Gastroesophageal sphincter (tissue), 4 donors: ENCODE data around the gene ANP32A. TPM values are rescaled to one million over a fixed set of nuclear protein-coding genes. Genes with fewer than 3 reads are reported as not detected.
A peak's percentile ranks its signal among the peaks of the same experiment; 100 is the strongest.

ENCODE experiments used
- ATAC-seq: fragments of 150-250 bp; one replicate; pipeline ENCODE4 v1.9.1; 2016; ENCODE audit warnings: mild to moderate bottlenecking, moderate library complexity
- H3K27ac ChIP-seq, 4 donors: fragments of 200-600 bp; sonication (generic) in 3 of 4; 1 replicate in 3 of 4; 2 replicates in 1 of 4; pipeline ENCODE4 v1.5.1; 2016 to 2019
- H3K27me3 ChIP-seq: fragments of 200-600 bp; sonication (generic); one replicate; pipeline ENCODE4 v1.5.1; 2019
- H3K36me3 ChIP-seq, 2 donors: fragments of 200-600 bp; sonication (generic); one replicate each; pipeline ENCODE4 v1.5.1; 2019; ENCODE audit warnings: control low read depth in 1 of 2
- H3K4me1 ChIP-seq, 3 donors: fragments of 200-600 bp; sonication (generic); 1 replicate in 2 of 3; 2 replicates in 1 of 3; pipeline ENCODE4 v1.5.1; 2016 to 2019; ENCODE audit warnings: control low read depth in 2 of 3
- H3K4me3 ChIP-seq, 2 donors: fragments of 200-600 bp; sonication (generic); one replicate each; pipeline ENCODE4 v1.5.1; 2019; ENCODE audit warnings: mild to moderate bottlenecking in 1 of 2, moderate library complexity in 1 of 2
- H3K9me3 ChIP-seq, 3 donors: fragments of 200-600 bp; sonication (generic); one replicate each; pipeline ENCODE4 v1.5.1; 2017 to 2019; ENCODE audit warnings: control low read depth in 2 of 3
- CTCF ChIP-seq, 4 experiments: fragments of 200-600 bp in 2 of 4; fragments of 450-650 bp in 2 of 4; sonication (generic) in 1 of 4; IDR thresholded peaks; one replicate each; pipeline ENCODE4 v1.5.1; 2017 to 2019; ENCODE audit warnings: antibody characterized with exemption in 4 of 4, mild to moderate bottlenecking in 2 of 4, moderate library complexity in 2 of 4
- EP300 ChIP-seq: sonication (generic); formaldehyde crosslinking; IDR thresholded peaks from one replicate; pipeline ENCODE4 v1.6.1; 2017; ENCODE audit warnings: antibody characterized with exemption, mild to moderate bottlenecking
- POLR2A ChIP-seq, 2 donors: fragments of 450-650 bp; IDR thresholded peaks; one replicate each; pipeline ENCODE4 v1.6.1; 2017; ENCODE audit warnings: antibody characterized with exemption in 2 of 2, mild to moderate bottlenecking in 2 of 2, moderate library complexity in 1 of 2
- POLR2AphosphoS5 ChIP-seq: sonication (generic); formaldehyde crosslinking; IDR thresholded peaks from one replicate; pipeline ENCODE4 v1.6.1; 2017; ENCODE audit warnings: antibody characterized with exemption
- WGBS, 2 donors: methylation state at CpG; one replicate each; pipeline ENCODE4 v1.1.5; 2018; ENCODE audit warnings: low coverage in 1 of 2; 5-methylcytosine and 5-hydroxymethylcytosine counted together
- total RNA-seq, 4 donors: library from RNA; depleted of rRNA; stranded (reverse); fragments of >200 nt; gene quantifications; one replicate each; pipeline ENCODE4 v1.1.0, GENCODE V29; 2016

ANP32A gene
- total RNA-seq, 4 donors from 2014 or later: 42.4 to 75.0 (median 55.6) TPM

DNA sequence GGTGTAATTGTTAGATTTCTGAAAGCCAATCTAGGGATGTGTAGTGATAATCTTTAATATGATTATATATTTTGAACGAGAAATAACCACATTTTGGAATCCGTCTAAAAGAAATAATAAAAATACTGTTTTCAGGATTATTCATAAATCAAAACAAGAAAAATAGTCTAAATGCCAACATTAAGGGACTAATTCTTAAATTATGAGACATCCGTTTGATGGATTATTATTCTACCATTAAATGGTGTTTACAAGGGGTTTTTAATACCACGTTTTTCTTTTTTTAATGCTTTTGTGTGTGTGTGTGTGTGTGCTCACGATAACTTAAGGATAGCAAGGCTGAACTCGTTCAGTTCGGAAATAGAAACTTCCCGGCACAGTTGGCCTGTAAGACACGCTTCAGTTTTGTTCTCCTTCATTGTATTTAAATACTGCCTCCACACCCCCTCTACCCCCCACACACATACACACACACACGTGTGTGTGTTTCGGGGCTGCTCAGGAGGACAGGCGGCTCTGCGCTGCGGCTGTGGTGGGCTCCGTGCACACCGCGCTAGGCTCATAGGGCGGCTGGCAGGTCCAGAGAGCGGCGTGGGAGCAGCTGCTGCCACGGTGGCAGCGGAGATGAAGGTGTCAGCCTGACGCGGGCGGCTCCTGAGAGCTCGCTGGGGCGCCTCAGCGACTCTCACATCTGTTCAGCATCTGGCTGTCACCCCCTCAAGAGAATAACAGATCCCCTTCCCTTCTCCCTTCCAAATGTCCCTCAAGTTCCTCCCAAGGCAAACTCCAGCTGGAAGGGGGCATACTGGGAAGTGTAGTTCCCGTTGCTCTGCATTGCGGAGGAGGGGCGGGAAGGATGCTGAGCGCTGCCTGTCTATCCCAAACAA is 23.0 kb upstream of the ANP32A start:
- no peak for TF ChIP-seq EP300
- no peak for TF ChIP-seq POLR2AphosphoS5
- TF ChIP-seq CTCF (IDR thresholded peaks at IDR 0.05): no peak
- TF ChIP-seq POLR2A (IDR thresholded peaks at IDR 0.05): no peak
- ATAC-seq: no peak
- H3K9me3 ChIP-seq: no peaks in the 10 kb centered on the region
- peaks cover 78% of the 10 kb centered on the region for H3K27me3 ChIP-seq
- H3K4me1 ChIP-seq: peaks cover 0 to 8% (median 0%) of the 10 kb centered on the region in 3 donors
- no peaks in the 10 kb centered on the region for H3K36me3 ChIP-seq
- peak overlapping the region in 1 of 2 donors; percentile 40 for H3K4me3 ChIP-seq
- H3K27ac ChIP-seq: no peak overlapping the region
- 11 to 14% methylated on average over 9 to 14 of the region's 32 CpGs for WGBS, 2 donors

- no peak for ATAC-seq
- no peak for TF ChIP-seq POLR2AphosphoS5
- no peak for TF ChIP-seq EP300
- TF ChIP-seq CTCF (IDR thresholded peaks at IDR 0.05): no peak
- no peak for TF ChIP-seq POLR2A (IDR thresholded peaks at IDR 0.05)
- peaks cover 0 to 8% (median 0%) of the 10 kb centered on the region in 3 donors for H3K4me1 ChIP-seq
- H3K27me3 ChIP-seq: peaks cover 86% of the 10 kb centered on the region
- no peak overlapping the region for H3K27ac ChIP-seq
- peaks cover 0 to 3% (median 0%) of the 10 kb centered on the region in 3 donors for H3K9me3 ChIP-seq
- H3K4me3 ChIP-seq: no peak overlapping the region
- 85 to 100% methylated on average over 1 of the region's 1 CpG for WGBS, 2 donors
- no peaks in the 10 kb centered on the region for H3K36me3 ChIP-seq
Measured at GRCh38 chr15:68842958-68843357, 22.3 kb upstream of the ANP32A start.

DNA sequence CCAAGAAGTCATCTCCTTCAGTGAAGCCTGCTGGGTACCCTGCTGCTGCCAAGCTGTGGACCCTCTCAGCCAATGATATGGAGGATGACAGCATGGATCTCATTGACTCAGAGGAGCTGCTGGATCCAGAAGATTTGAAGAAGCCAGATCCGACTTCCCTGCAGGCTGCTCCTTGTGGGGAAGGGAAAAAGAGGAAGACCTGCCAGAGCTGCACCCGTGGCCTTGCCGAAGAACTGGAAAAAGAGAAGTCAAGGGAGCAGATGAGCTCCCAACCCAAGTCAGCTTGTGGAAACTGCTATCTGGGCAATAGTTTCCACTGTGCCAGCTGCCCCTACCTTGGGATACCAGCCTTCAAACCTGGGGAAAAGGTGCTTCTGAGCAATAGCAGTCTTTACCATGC is 13.7 kb upstream of the ANP32A start:
- Histone ChIP-seq H3K4me1 (no peaks in the 10 kb centered on the region), H3K27me3 (peaks cover 56% of the 10 kb centered on the region), H3K4me3 (no peak overlapping the region), H3K9me3 (peaks cover 0 to 16% (median 0%) of the 10 kb centered on the region in 3 donors), H3K27ac (no peak overlapping the region), H3K36me3 (no peaks in the 10 kb centered on the region)
- WGBS, 2 donors: 60 to 70% methylated on average over 1 to 2 of the region's 3 CpGs
- no peak for ATAC-seq
- TF ChIP-seq POLR2AphosphoS5: no peak
- no peak for TF ChIP-seq EP300

- Histone ChIP-seq H3K4me3 (no peak overlapping the region), H3K27ac (no peak overlapping the region), H3K27me3 (peaks cover 52% of the 10 kb centered on the region), H3K4me1 (no peaks in the 10 kb centered on the region), H3K36me3 (no peaks in the 10 kb centered on the region), H3K9me3 (peaks cover 0 to 16% (median 0%) of the 10 kb centered on the region in 3 donors)
- no peak for ATAC-seq
- TF ChIP-seq POLR2AphosphoS5 (no peak), POLR2A (IDR thresholded peaks at IDR 0.05) (no peak), CTCF (IDR thresholded peaks at IDR 0.05) (no peak), EP300 (no peak)
- 37 to 45% methylated on average over 2 to 4 of the region's 10 CpGs for WGBS, 2 donors
Measured at GRCh38 chr15:68833700-68834331, 13.1 kb upstream of the ANP32A start.

- H3K36me3 ChIP-seq: no peaks in the 10 kb centered on the region
- no peak overlapping the region for H3K4me3 ChIP-seq
- H3K27ac ChIP-seq: no peak overlapping the region
- ATAC-seq: no peak
- 40 to 43% methylated on average over 3 of the region's 3 CpGs for WGBS, 2 donors
- H3K4me1 ChIP-seq: no peaks in the 10 kb centered on the region
- peaks cover 24% of the 10 kb centered on the region for H3K27me3 ChIP-seq
- H3K9me3 ChIP-seq: no peaks in the 10 kb centered on the region
- no peak for TF ChIP-seq CTCF (IDR thresholded peaks at IDR 0.05)
- TF ChIP-seq POLR2A (IDR thresholded peaks at IDR 0.05): no peak
- no peak for TF ChIP-seq POLR2AphosphoS5
- no peak for TF ChIP-seq EP300
Measured at GRCh38 chr15:68830141-68830785, 9.6 kb upstream of the ANP32A start.
